ENCODE results near the gene ACP6. TPM values are rescaled to one million over a fixed set of nuclear protein-coding genes. Genes with fewer than 3 reads are reported as not detected.

The ACP6 gene
- total RNA-seq, 2 experiments from 2014 or later = 19.4 to 19.5 TPM

- Mint-ChIP-seq H3K27ac (no peak overlapping the region), H3K4me3 (no peak overlapping the region)
- POLR2A ChIA-PET = no interaction called here
These were observed 40.3 kb downstream of the ACP6 start for GRCh38 chr1:147630022-147630421.

GRCh38 chr1:147628441-147628840, 41.9 kb downstream of the ACP6 start:
- peaks cover 8% of the 10 kb centered on the region for H3K36me3 Mint-ChIP-seq (ENCODE audit: low read depth)
- peaks cover 24% of the 10 kb centered on the region for H3K4me1 Mint-ChIP-seq (ENCODE audit: low read depth)
- POLR2A ChIA-PET = no interaction called here
- DNase-seq (no peak), ATAC-seq (no peak)
- H3K9me3 Mint-ChIP-seq (ENCODE audit: insufficient read depth) = no peaks in the 10 kb centered on the region
- no peaks in the 10 kb centered on the region for H3K27me3 Mint-ChIP-seq (ENCODE audit: low read depth)
- H3K4me3 Mint-ChIP-seq = no peak overlapping the region
- CTCF ChIA-PET = interaction anchor here (0.8 to 3.2 kb wide), 12 partner anchors 9 to 131 kb away, joined by 3 to 21 read pairs (median 8); partner anchors contain the start of gene BCL9
- H3K27ac Mint-ChIP-seq = no peak overlapping the region

More at GRCh38 chr1:147630022-147630421, 40.3 kb downstream of the ACP6 start:
- ATAC-seq (no peak), DNase-seq (no peak)
- peaks cover 6% of the 10 kb centered on the region for H3K36me3 Mint-ChIP-seq (ENCODE audit: low read depth)
- CTCF ChIA-PET = interaction anchor here (1.1 to 1.9 kb wide), 9 partner anchors 9 to 263 kb away, joined by 3 to 13 read pairs (median 3); no protein-coding TSS in a partner anchor
- peaks cover 25% of the 10 kb centered on the region for H3K4me1 Mint-ChIP-seq (ENCODE audit: low read depth)
- no peaks in the 10 kb centered on the region for H3K9me3 Mint-ChIP-seq (ENCODE audit: insufficient read depth)
- no peaks in the 10 kb centered on the region for H3K27me3 Mint-ChIP-seq (ENCODE audit: low read depth)

- H3K4me1 Mint-ChIP-seq (ENCODE audit: low read depth) = peaks cover 24% of the 10 kb centered on the region
- no peaks in the 10 kb centered on the region for H3K27me3 Mint-ChIP-seq (ENCODE audit: low read depth)
- peak; percentile 68 for DNase-seq
- POLR2A ChIA-PET = interaction anchor here (1.4 kb wide), 1 partner anchor 9 kb away, joined by 3 read pairs; no protein-coding TSS in a partner anchor
- no peak overlapping the region for H3K27ac Mint-ChIP-seq
- peak; percentile 74 for ATAC-seq
- no peak overlapping the region for H3K4me3 Mint-ChIP-seq
- CTCF ChIA-PET = interaction anchor here (0.8 to 3.2 kb wide), 26 partner anchors 9 to 265 kb away, joined by 3 to 21 read pairs (median 4); partner anchors contain the start of gene BCL9
- H3K36me3 Mint-ChIP-seq (ENCODE audit: low read depth) = peaks cover 8% of the 10 kb centered on the region
- no peaks in the 10 kb centered on the region for H3K9me3 Mint-ChIP-seq (ENCODE audit: insufficient read depth)
These were observed 42.8 kb downstream of the ACP6 start for GRCh38 chr1:147627435-147628110.

GRCh38 chr1:147626739-147627138, 43.6 kb downstream of the ACP6 start:
- Mint-ChIP-seq H3K9me3 (ENCODE audit: insufficient read depth) (no peaks in the 10 kb centered on the region), H3K4me1 (ENCODE audit: low read depth) (peaks cover 24% of the 10 kb centered on the region), H3K36me3 (ENCODE audit: low read depth) (peaks cover 8% of the 10 kb centered on the region), H3K4me3 (no peak overlapping the region), H3K27ac (no peak overlapping the region), H3K27me3 (ENCODE audit: low read depth) (no peaks in the 10 kb centered on the region)
- ATAC-seq (no peak), DNase-seq (no peak)
- CTCF ChIA-PET = interaction anchor here (0.6 to 3.2 kb wide), 27 partner anchors 9 to 266 kb away, joined by 3 to 21 read pairs (median 4); partner anchors contain the start of gene BCL9
- POLR2A ChIA-PET = interaction anchor here (1.4 kb wide), 1 partner anchor 8 kb away, joined by 3 read pairs; no protein-coding TSS in a partner anchor

- Mint-ChIP-seq H3K9me3 (ENCODE audit: insufficient read depth) (no peaks in the 10 kb centered on the region), H3K27ac (no peak overlapping the region), H3K27me3 (ENCODE audit: low read depth) (no peaks in the 10 kb centered on the region), H3K4me1 (ENCODE audit: low read depth) (peaks cover 24% of the 10 kb centered on the region), H3K4me3 (no peak overlapping the region), H3K36me3 (ENCODE audit: low read depth) (peaks cover 8% of the 10 kb centered on the region)
- ChIA-PET CTCF (interaction anchor here (0.6 to 3.2 kb wide), 21 partner anchors 8 to 266 kb away, joined by 3 to 21 read pairs (median 6); partner anchors contain the start of gene BCL9), POLR2A (interaction anchor here (0.8 to 1.4 kb wide), 2 partner anchors 8 to 98 kb away, joined by 3 to 4 read pairs; no protein-coding TSS in a partner anchor)
- ATAC-seq (no peak), DNase-seq (no peak)
These were observed 44.0 kb downstream of the ACP6 start for GRCh38 chr1:147626291-147626690.

GRCh38 chr1:147625362-147625995, 44.8 kb downstream of the ACP6 start:
- H3K4me3 Mint-ChIP-seq = no peak overlapping the region
- peak overlapping the region; percentile 28 for H3K27ac Mint-ChIP-seq
- no peak for ATAC-seq
- no peak for DNase-seq
- H3K27me3 Mint-ChIP-seq (ENCODE audit: low read depth) = no peaks in the 10 kb centered on the region
- CTCF ChIA-PET = interaction anchor here (1.6 to 3.2 kb wide), 5 partner anchors 15 to 128 kb away, joined by 6 to 21 read pairs (median 8); no protein-coding TSS in a partner anchor
- H3K36me3 Mint-ChIP-seq (ENCODE audit: low read depth) = peaks cover 15% of the 10 kb centered on the region
- peaks cover 24% of the 10 kb centered on the region for H3K4me1 Mint-ChIP-seq (ENCODE audit: low read depth)
- H3K9me3 Mint-ChIP-seq (ENCODE audit: insufficient read depth) = no peaks in the 10 kb centered on the region
- POLR2A ChIA-PET = interaction anchor here (0.8 kb wide), 1 partner anchor 98 kb away, joined by 4 read pairs; no protein-coding TSS in a partner anchor

- no peak overlapping the region for H3K27ac Mint-ChIP-seq
- CTCF ChIA-PET = interaction anchor here (1.1 kb wide), 1 partner anchor 129 kb away, joined by 3 read pairs; no protein-coding TSS in a partner anchor
- peaks cover 20% of the 10 kb centered on the region for H3K36me3 Mint-ChIP-seq (ENCODE audit: low read depth)
- DNase-seq = no peak
- H3K27me3 Mint-ChIP-seq (ENCODE audit: low read depth) = no peaks in the 10 kb centered on the region
- H3K4me1 Mint-ChIP-seq (ENCODE audit: low read depth) = peaks cover 21% of the 10 kb centered on the region
- no peaks in the 10 kb centered on the region for H3K9me3 Mint-ChIP-seq (ENCODE audit: insufficient read depth)
- POLR2A ChIA-PET = no interaction called here
- ATAC-seq = no peak
- H3K4me3 Mint-ChIP-seq = no peak overlapping the region
These were observed 45.8 kb downstream of the ACP6 start for GRCh38 chr1:147624529-147624928.

GRCh38 chr1:147624011-147624410, 46.3 kb downstream of the ACP6 start:
- H3K9me3 Mint-ChIP-seq (ENCODE audit: insufficient read depth) = no peaks in the 10 kb centered on the region
- ATAC-seq (no peak), DNase-seq (no peak)
- peaks cover 24% of the 10 kb centered on the region for H3K36me3 Mint-ChIP-seq (ENCODE audit: low read depth)
- no peak overlapping the region for H3K4me3 Mint-ChIP-seq
- ChIA-PET CTCF (interaction anchor here (1.1 kb wide), 1 partner anchor 128 kb away, joined by 3 read pairs; no protein-coding TSS in a partner anchor), POLR2A (no interaction called here)
- no peaks in the 10 kb centered on the region for H3K27me3 Mint-ChIP-seq (ENCODE audit: low read depth)
- H3K4me1 Mint-ChIP-seq (ENCODE audit: low read depth) = peaks cover 17% of the 10 kb centered on the region
- no peak overlapping the region for H3K27ac Mint-ChIP-seq

- Mint-ChIP-seq H3K4me3 (no peak overlapping the region), H3K36me3 (ENCODE audit: low read depth) (peaks cover 35% of the 10 kb centered on the region)
- CTCF ChIA-PET = interaction anchor here (0.7 kb wide), 1 partner anchor 15 kb away, joined by 4 read pairs; no protein-coding TSS in a partner anchor
These were observed 47.6 kb downstream of the ACP6 start for GRCh38 chr1:147622731-147623130.

GRCh38 chr1:147620543-147620942, 49.8 kb downstream of the ACP6 start:
- H3K27ac Mint-ChIP-seq = no peak overlapping the region
- H3K9me3 Mint-ChIP-seq (ENCODE audit: insufficient read depth) = no peaks in the 10 kb centered on the region
- no peaks in the 10 kb centered on the region for H3K27me3 Mint-ChIP-seq (ENCODE audit: low read depth)
- ChIA-PET POLR2A (no interaction called here), CTCF (no interaction called here)
- ATAC-seq (no peak), DNase-seq (no peak)
- H3K4me1 Mint-ChIP-seq (ENCODE audit: low read depth) = peaks cover 21% of the 10 kb centered on the region
- peaks cover 49% of the 10 kb centered on the region for H3K36me3 Mint-ChIP-seq (ENCODE audit: low read depth)
- H3K4me3 Mint-ChIP-seq = no peak overlapping the region

More at GRCh38 chr1:147622731-147623130, 47.6 kb downstream of the ACP6 start:
- POLR2A ChIA-PET = no interaction called here
- no peak for DNase-seq
- no peaks in the 10 kb centered on the region for H3K27me3 Mint-ChIP-seq (ENCODE audit: low read depth)
- ATAC-seq = no peak
- peaks cover 22% of the 10 kb centered on the region for H3K4me1 Mint-ChIP-seq (ENCODE audit: low read depth)
- no peaks in the 10 kb centered on the region for H3K9me3 Mint-ChIP-seq (ENCODE audit: insufficient read depth)
- no peak overlapping the region for H3K27ac Mint-ChIP-seq

- no peak overlapping the region for H3K27ac Mint-ChIP-seq
- peaks cover 48% of the 10 kb centered on the region for H3K36me3 Mint-ChIP-seq (ENCODE audit: low read depth)
- DNase-seq (no peak), ATAC-seq (no peak)
- no peak overlapping the region for H3K4me3 Mint-ChIP-seq
- POLR2A ChIA-PET = no interaction called here
- peaks cover 21% of the 10 kb centered on the region for H3K4me1 Mint-ChIP-seq (ENCODE audit: low read depth)
- CTCF ChIA-PET = interaction anchor here (1.7 kb wide), 1 partner anchor 124 kb away, joined by 4 read pairs; no protein-coding TSS in a partner anchor
- no peaks in the 10 kb centered on the region for H3K9me3 Mint-ChIP-seq (ENCODE audit: insufficient read depth)
- no peaks in the 10 kb centered on the region for H3K27me3 Mint-ChIP-seq (ENCODE audit: low read depth)
These were observed 50.6 kb downstream of the ACP6 start for GRCh38 chr1:147619741-147620140.
